ENCODE results near the gene BTBD9.

Gene BTBD9

GRCh38 chr6:38599966-38600550 lies 39.7 kb downstream of the BTBD9 start:
- Histone ChIP-seq H3K27ac (ENCODE audit: low read depth, low read length) (no peak overlapping the region), H3K9ac (ENCODE audit: low read length in 5 of 5) (no peak overlapping the region), H3K9me3 (ENCODE audit: control insufficient read depth in 5 of 5, low read length in 5 of 5) (no peaks in the 10 kb centered on the region), H3K27me3 (ENCODE audit: control insufficient read depth in 5 of 5, insufficient read depth in 4 of 5, low read length in 5 of 5) (no peaks in the 10 kb centered on the region), H3K4me3 (ENCODE audit: low read depth in 1 of 5, low read length in 5 of 5) (no peak overlapping the region), H3K36me3 (ENCODE audit: control insufficient read depth in 5 of 5, insufficient read depth in 5 of 5, low read length in 5 of 5) (peaks cover 0 to 5% (median 0%) of the 10 kb centered on the region in 5 donors), H3K4me1 (ENCODE audit: control insufficient read depth in 5 of 5, insufficient read depth in 5 of 5, low read length in 5 of 5) (peaks cover 0 to 7% (median 4%) of the 10 kb centered on the region in 5 donors)

- Histone ChIP-seq H3K27me3 (ENCODE audit: control insufficient read depth in 5 of 5, insufficient read depth in 4 of 5, low read length in 5 of 5) (no peaks in the 10 kb centered on the region), H3K4me3 (ENCODE audit: low read depth in 1 of 5, low read length in 5 of 5) (no peak overlapping the region), H3K4me1 (ENCODE audit: control insufficient read depth in 5 of 5, insufficient read depth in 5 of 5, low read length in 5 of 5) (peaks cover 0 to 7% (median 4%) of the 10 kb centered on the region in 5 donors), H3K27ac (ENCODE audit: low read depth, low read length) (no peak overlapping the region), H3K36me3 (ENCODE audit: control insufficient read depth in 5 of 5, insufficient read depth in 5 of 5, low read length in 5 of 5) (peaks cover 0 to 5% (median 0%) of the 10 kb centered on the region in 5 donors), H3K9me3 (ENCODE audit: control insufficient read depth in 5 of 5, low read length in 5 of 5) (no peaks in the 10 kb centered on the region), H3K9ac (ENCODE audit: low read length in 5 of 5) (no peak overlapping the region)
Measured at GRCh38 chr6:38599261-38599660, 40.5 kb downstream of the BTBD9 start.

GRCh38 chr6:38593998-38594665 lies 45.6 kb downstream of the BTBD9 start:
- no peak overlapping the region for H3K27ac ChIP-seq (ENCODE audit: low read depth, low read length)
- no peak overlapping the region for H3K9ac ChIP-seq (ENCODE audit: low read length in 5 of 5)
- peaks cover 6 to 28% (median 21%) of the 10 kb centered on the region in 5 donors for H3K36me3 ChIP-seq (ENCODE audit: control insufficient read depth in 5 of 5, insufficient read depth in 5 of 5, low read length in 5 of 5)
- H3K27me3 ChIP-seq (ENCODE audit: control insufficient read depth in 5 of 5, insufficient read depth in 4 of 5, low read length in 5 of 5): no peaks in the 10 kb centered on the region
- H3K4me3 ChIP-seq (ENCODE audit: low read depth in 1 of 5, low read length in 5 of 5): no peak overlapping the region
- no peaks in the 10 kb centered on the region for H3K4me1 ChIP-seq (ENCODE audit: control insufficient read depth in 5 of 5, insufficient read depth in 5 of 5, low read length in 5 of 5)
- H3K9me3 ChIP-seq (ENCODE audit: control insufficient read depth in 5 of 5, low read length in 5 of 5): no peaks in the 10 kb centered on the region

GRCh38 chr6:38593409-38593808 lies 46.3 kb downstream of the BTBD9 start:
- peaks cover 6 to 28% (median 21%) of the 10 kb centered on the region in 5 donors for H3K36me3 ChIP-seq (ENCODE audit: control insufficient read depth in 5 of 5, insufficient read depth in 5 of 5, low read length in 5 of 5)
- H3K9ac ChIP-seq (ENCODE audit: low read length in 5 of 5): no peak overlapping the region

GRCh38 chr6:38591439-38591838 lies 48.3 kb downstream of the BTBD9 start:
- H3K4me1 ChIP-seq (ENCODE audit: control insufficient read depth in 5 of 5, insufficient read depth in 5 of 5, low read length in 5 of 5): no peaks in the 10 kb centered on the region
- no peaks in the 10 kb centered on the region for H3K27me3 ChIP-seq (ENCODE audit: control insufficient read depth in 5 of 5, insufficient read depth in 4 of 5, low read length in 5 of 5)
- H3K9me3 ChIP-seq (ENCODE audit: control insufficient read depth in 5 of 5, low read length in 5 of 5): no peaks in the 10 kb centered on the region
- H3K9ac ChIP-seq (ENCODE audit: low read length in 5 of 5): no peak overlapping the region
- H3K36me3 ChIP-seq (ENCODE audit: control insufficient read depth in 5 of 5, insufficient read depth in 5 of 5, low read length in 5 of 5): peaks cover 6 to 33% (median 21%) of the 10 kb centered on the region in 5 donors
- H3K4me3 ChIP-seq (ENCODE audit: low read depth in 1 of 5, low read length in 5 of 5): no peak overlapping the region
- no peak overlapping the region for H3K27ac ChIP-seq (ENCODE audit: low read depth, low read length)

More at GRCh38 chr6:38593409-38593808, 46.3 kb downstream of the BTBD9 start:
- no peak overlapping the region for H3K27ac ChIP-seq (ENCODE audit: low read depth, low read length)
- H3K27me3 ChIP-seq (ENCODE audit: control insufficient read depth in 5 of 5, insufficient read depth in 4 of 5, low read length in 5 of 5): no peaks in the 10 kb centered on the region
- H3K9me3 ChIP-seq (ENCODE audit: control insufficient read depth in 5 of 5, low read length in 5 of 5): no peaks in the 10 kb centered on the region
- H3K4me3 ChIP-seq (ENCODE audit: low read depth in 1 of 5, low read length in 5 of 5): no peak overlapping the region
- no peaks in the 10 kb centered on the region for H3K4me1 ChIP-seq (ENCODE audit: control insufficient read depth in 5 of 5, insufficient read depth in 5 of 5, low read length in 5 of 5)

GRCh38 chr6:38589367-38589720 lies 50.4 kb downstream of the BTBD9 start:
- no peak overlapping the region for H3K4me3 ChIP-seq (ENCODE audit: low read depth in 1 of 5, low read length in 5 of 5)
- no peaks in the 10 kb centered on the region for H3K9me3 ChIP-seq (ENCODE audit: control insufficient read depth in 5 of 5, low read length in 5 of 5)
- no peaks in the 10 kb centered on the region for H3K4me1 ChIP-seq (ENCODE audit: control insufficient read depth in 5 of 5, insufficient read depth in 5 of 5, low read length in 5 of 5)
- H3K27ac ChIP-seq (ENCODE audit: low read depth, low read length): no peak overlapping the region
- H3K36me3 ChIP-seq (ENCODE audit: control insufficient read depth in 5 of 5, insufficient read depth in 5 of 5, low read length in 5 of 5): peaks cover 6 to 33% (median 17%) of the 10 kb centered on the region in 5 donors
- no peaks in the 10 kb centered on the region for H3K27me3 ChIP-seq (ENCODE audit: control insufficient read depth in 5 of 5, insufficient read depth in 4 of 5, low read length in 5 of 5)
- H3K9ac ChIP-seq (ENCODE audit: low read length in 5 of 5): no peak overlapping the region

- no peaks in the 10 kb centered on the region for H3K9me3 ChIP-seq (ENCODE audit: control insufficient read depth in 5 of 5, low read length in 5 of 5)
- no peaks in the 10 kb centered on the region for H3K4me1 ChIP-seq (ENCODE audit: control insufficient read depth in 5 of 5, insufficient read depth in 5 of 5, low read length in 5 of 5)
- H3K36me3 ChIP-seq (ENCODE audit: control insufficient read depth in 5 of 5, insufficient read depth in 5 of 5, low read length in 5 of 5): peaks cover 6 to 33% (median 17%) of the 10 kb centered on the region in 5 donors
- no peak overlapping the region for H3K9ac ChIP-seq (ENCODE audit: low read length in 5 of 5)
- H3K27ac ChIP-seq (ENCODE audit: low read depth, low read length): no peak overlapping the region
- no peaks in the 10 kb centered on the region for H3K27me3 ChIP-seq (ENCODE audit: control insufficient read depth in 5 of 5, insufficient read depth in 4 of 5, low read length in 5 of 5)
- H3K4me3 ChIP-seq (ENCODE audit: low read depth in 1 of 5, low read length in 5 of 5): no peak overlapping the region
Measured at GRCh38 chr6:38588631-38589366, 50.9 kb downstream of the BTBD9 start.

GRCh38 chr6:38587766-38588362 lies 51.9 kb downstream of the BTBD9 start:
- peaks cover 6 to 28% (median 17%) of the 10 kb centered on the region in 5 donors for H3K36me3 ChIP-seq (ENCODE audit: control insufficient read depth in 5 of 5, insufficient read depth in 5 of 5, low read length in 5 of 5)
- no peak overlapping the region for H3K27ac ChIP-seq (ENCODE audit: low read depth, low read length)
- no peaks in the 10 kb centered on the region for H3K9me3 ChIP-seq (ENCODE audit: control insufficient read depth in 5 of 5, low read length in 5 of 5)
- no peak overlapping the region for H3K4me3 ChIP-seq (ENCODE audit: low read depth in 1 of 5, low read length in 5 of 5)
- H3K4me1 ChIP-seq (ENCODE audit: control insufficient read depth in 5 of 5, insufficient read depth in 5 of 5, low read length in 5 of 5): no peaks in the 10 kb centered on the region
- H3K9ac ChIP-seq (ENCODE audit: low read length in 5 of 5): no peak overlapping the region
- H3K27me3 ChIP-seq (ENCODE audit: control insufficient read depth in 5 of 5, insufficient read depth in 4 of 5, low read length in 5 of 5): no peaks in the 10 kb centered on the region

GRCh38 chr6:38586992-38587391 lies 52.7 kb downstream of the BTBD9 start:
- no peak overlapping the region for H3K9ac ChIP-seq (ENCODE audit: low read length in 5 of 5)
- no peaks in the 10 kb centered on the region for H3K27me3 ChIP-seq (ENCODE audit: control insufficient read depth in 5 of 5, insufficient read depth in 4 of 5, low read length in 5 of 5)
- no peaks in the 10 kb centered on the region for H3K4me1 ChIP-seq (ENCODE audit: control insufficient read depth in 5 of 5, insufficient read depth in 5 of 5, low read length in 5 of 5)
- no peak overlapping the region for H3K4me3 ChIP-seq (ENCODE audit: low read depth in 1 of 5, low read length in 5 of 5)
- H3K36me3 ChIP-seq (ENCODE audit: control insufficient read depth in 5 of 5, insufficient read depth in 5 of 5, low read length in 5 of 5): peaks cover 0 to 23% (median 10%) of the 10 kb centered on the region in 5 donors
- no peaks in the 10 kb centered on the region for H3K9me3 ChIP-seq (ENCODE audit: control insufficient read depth in 5 of 5, low read length in 5 of 5)
- H3K27ac ChIP-seq (ENCODE audit: low read depth, low read length): no peak overlapping the region

- H3K9ac ChIP-seq (ENCODE audit: low read length in 5 of 5): no peak overlapping the region
- no peak overlapping the region for H3K27ac ChIP-seq (ENCODE audit: low read depth, low read length)
- H3K9me3 ChIP-seq (ENCODE audit: control insufficient read depth in 5 of 5, low read length in 5 of 5): no peaks in the 10 kb centered on the region
- H3K4me1 ChIP-seq (ENCODE audit: control insufficient read depth in 5 of 5, insufficient read depth in 5 of 5, low read length in 5 of 5): no peaks in the 10 kb centered on the region
- peaks cover 4 to 16% (median 6%) of the 10 kb centered on the region in 5 donors for H3K36me3 ChIP-seq (ENCODE audit: control insufficient read depth in 5 of 5, insufficient read depth in 5 of 5, low read length in 5 of 5)
- H3K4me3 ChIP-seq (ENCODE audit: low read depth in 1 of 5, low read length in 5 of 5): no peak overlapping the region
- no peaks in the 10 kb centered on the region for H3K27me3 ChIP-seq (ENCODE audit: control insufficient read depth in 5 of 5, insufficient read depth in 4 of 5, low read length in 5 of 5)
Measured at GRCh38 chr6:38584731-38585130, 55.0 kb downstream of the BTBD9 start.
